Pancreas (tissue), 10 donors: ENCODE data around the gene ANO1. TPM values are rescaled to one million over a fixed set of nuclear protein-coding genes. Genes with fewer than 3 reads are reported as not detected.

Experiments used
- ATAC-seq, 4 donors: fragments of 200-7000 bp; cut with Tn5 transposase; one replicate each; pipeline versions ENCODE4 v1.8.0 to v1.9.1; 2020; ENCODE audit warnings: mild to moderate bottlenecking in 4 of 4, moderate library complexity in 4 of 4
- DNase-seq, 6 donors: peaks; one replicate each; pipeline ENCODE4 v3.0.0-alpha.2; 2020
- FAIRE-seq: peaks from 2 replicates; lab custom pipeline; 2012; peaks lifted over from hg19 to GRCh38; lab: Jason Lieb, UNC
- H3K27ac ChIP-seq, 4 donors: fragments of 200-600 bp; sonication (generic); 1 replicate in 3 of 4; 2 replicates in 1 of 4; pipeline versions ENCODE4 v1.5.0 to v1.8.0; 2020
- H3K27me3 ChIP-seq, 4 donors: fragments of 200-600 bp; one replicate each; pipeline ENCODE4 v1.8.0; 2021
- H3K36me3 ChIP-seq, 3 donors: fragments of 200-600 bp; sonication (generic) in 1 of 3; one replicate each; pipeline versions ENCODE4 v1.5.0 to v1.8.0; 2020 to 2021
- H3K4me1 ChIP-seq, 3 donors: fragments of 200-600 bp; one replicate each; pipeline ENCODE4 v1.8.0; 2021
- H3K4me3 ChIP-seq, 4 donors: fragments of 200-600 bp; sonication (generic) in 2 of 4; one replicate each; pipeline versions ENCODE4 v1.5.0 to v1.8.0; 2020 to 2021
- H3K9me3 ChIP-seq, 4 donors: fragments of 200-600 bp; one replicate each; pipeline ENCODE4 v1.8.0; 2021
- CTCF ChIP-seq, 4 donors: fragments of 200-600 bp; sonication (generic) in 3 of 4; IDR thresholded peaks; one replicate each; pipeline versions ENCODE4 v1.5.0 to v1.8.0; 2021; ENCODE audit warnings: antibody characterized with exemption in 4 of 4
- WGBS, 2 donors: extraction: QIAGEN DNeasy Blood & Tissue Kit; methylation state at CpG; one replicate each; pipeline ENCODE4 v1.1.7; 2013; 5-methylcytosine and 5-hydroxymethylcytosine counted together
- intact Hi-C, 3 donors: fragments of 100-400 bp; cut with DNase I; formaldehyde crosslinking; loops; one replicate each; pipeline versions ENCODE4 v1.11.1 to v1.14.2; 2022
- polyA plus RNA-seq, 2 donors: library from polyadenylated mRNA; stranded (reverse); fragments of 200-250 nt; gene quantifications; one replicate each; pipeline ENCODE4 v1.2.3, GENCODE V29; 2013
- total RNA-seq, 6 donors: library from RNA; stranded (reverse); fragmentation: NEBNext Ultra II Directional in 4 of 6; extraction: Animal tissue kit (Norgen Biotek cat#: 25700) in 4 of 6; gene quantifications; one replicate each; pipeline versions ENCODE4 v1.2.1 to v1.2.4, GENCODE V29; 2021 to 2023
- donor health status: healthy with polysubstance abuse.
- donor health status: DM: no; HTN: no; CAD: no; lungs with moderate emphysema.
- donor health status: DM: no; HTN: no; CAD: no.
- donor health status: control.
- donor health status: control.
- donor health status: Bipolar disorder and iron deficiency.
- donor health status: DM: yes; HTN: yes; CAD: no.
- donor health status: DM: no; HTN: no; CAD: no.
- donor health status: DM: no; HTN: no; CAD: no.
- donor health status: DM: yes; HTN: yes; CAD: no.

The ANO1 gene
- total and polyA plus RNA-seq, 8 donors: 1.5 to 12.4 (median 5.1) TPM

GRCh38 chr11:70180906-70181305 is 102.8 kb downstream of the ANO1 start:
- no peak for FAIRE-seq
- no peak overlapping the region for H3K27ac ChIP-seq
- intact Hi-C loops: no loop called here

GRCh38 chr11:70182266-70182665 is 104.1 kb downstream of the ANO1 start:
- no peaks in the 10 kb centered on the region for H3K9me3 ChIP-seq
- FAIRE-seq: no peak
- no peak overlapping the region for H3K4me3 ChIP-seq
- intact Hi-C loops: no loop called here
- 72 to 83% methylated on average over 18 of the region's 18 CpGs for WGBS, 2 donors
- no peaks in the 10 kb centered on the region for H3K4me1 ChIP-seq
- DNase-seq: no peak
- no peaks in the 10 kb centered on the region for H3K27me3 ChIP-seq
- ATAC-seq: no peak
- H3K36me3 ChIP-seq: no peaks in the 10 kb centered on the region
- TF ChIP-seq CTCF (IDR thresholded peaks at IDR 0.05): no peak
- no peak overlapping the region for H3K27ac ChIP-seq

More at GRCh38 chr11:70180906-70181305, 102.8 kb downstream of the ANO1 start:
- DNase-seq (no peak), ATAC-seq (no peak)
- Histone ChIP-seq H3K4me3 (no peak overlapping the region), H3K27me3 (no peaks in the 10 kb centered on the region), H3K36me3 (no peaks in the 10 kb centered on the region), H3K9me3 (no peaks in the 10 kb centered on the region), H3K4me1 (no peaks in the 10 kb centered on the region)
- 64 to 84% methylated on average over 11 of the region's 11 CpGs for WGBS, 2 donors
- TF ChIP-seq CTCF (IDR thresholded peaks at IDR 0.05): no peak

GRCh38 chr11:70183032-70183431 is 104.9 kb downstream of the ANO1 start:
- Histone ChIP-seq H3K9me3 (no peaks in the 10 kb centered on the region), H3K36me3 (no peaks in the 10 kb centered on the region), H3K27me3 (no peaks in the 10 kb centered on the region), H3K27ac (no peak overlapping the region), H3K4me1 (no peaks in the 10 kb centered on the region), H3K4me3 (no peak overlapping the region)
- DNase-seq (no peak), FAIRE-seq (no peak), ATAC-seq (no peak)
- WGBS, 2 donors: 97 to 100% methylated on average over 1 of the region's 1 CpG
- intact Hi-C loops: no loop called here
- TF ChIP-seq CTCF (IDR thresholded peaks at IDR 0.05): no peak

- Histone ChIP-seq H3K36me3 (no peaks in the 10 kb centered on the region), H3K4me1 (no peaks in the 10 kb centered on the region), H3K4me3 (no peak overlapping the region), H3K27ac (no peak overlapping the region), H3K27me3 (no peaks in the 10 kb centered on the region), H3K9me3 (no peaks in the 10 kb centered on the region)
- TF ChIP-seq CTCF (IDR thresholded peaks at IDR 0.05): no peak
- no peak for DNase-seq
- intact Hi-C loops: no loop called here
- WGBS, 2 donors: 45 to 52% methylated on average over 11 of the region's 11 CpGs
- no peak for FAIRE-seq
- ATAC-seq: peak in 3 of 4 donors; percentile 68 to 73 (median 69)
Observed at GRCh38 chr11:70183483-70184176, 105.5 kb downstream of the ANO1 start.

GRCh38 chr11:70184396-70184795 is 106.3 kb downstream of the ANO1 start:
- no peak for TF ChIP-seq CTCF (IDR thresholded peaks at IDR 0.05)
- intact Hi-C loops: no loop called here
- H3K27ac ChIP-seq: no peak overlapping the region

More at GRCh38 chr11:70184396-70184795, 106.3 kb downstream of the ANO1 start:
- Histone ChIP-seq H3K36me3 (no peaks in the 10 kb centered on the region), H3K4me1 (no peaks in the 10 kb centered on the region), H3K4me3 (no peak overlapping the region), H3K27me3 (no peaks in the 10 kb centered on the region), H3K9me3 (no peaks in the 10 kb centered on the region)
- DNase-seq: no peak
- 77 to 80% methylated on average over 9 of the region's 9 CpGs for WGBS, 2 donors
- ATAC-seq: no peak
- FAIRE-seq: no peak
